GM23248 (cell line): ENCODE data around the gene HPGD. TPM values are rescaled to one million over a fixed set of nuclear protein-coding genes. Genes with fewer than 3 reads are reported as not detected.

Source experiments
- DNase-seq: peaks from one replicate; pipeline ENCODE4 v3.0.0-alpha.2; 2015
- H2AFZ ChIP-seq: fragments of 200-600 bp; sonication (generic); 2 replicates; pipeline ENCODE4 v1.6.1; 2016; ENCODE audit warnings: antibody characterized with exemption
- H3F3A ChIP-seq: fragments of 200-600 bp; sonication (generic); 2 replicates; pipeline ENCODE4 v1.6.1; 2016; ENCODE audit warnings: mild to moderate bottlenecking, antibody characterized with exemption, mixed run types; ENCODE audit not compliant: insufficient read depth
- H3K27ac ChIP-seq: fragments of 200-600 bp; sonication (generic); 2 replicates; pipeline ENCODE4 v1.5.1; 2016; ENCODE audit warnings: mild to moderate bottlenecking
- H3K27me3 ChIP-seq: fragments of 200-600 bp; sonication (generic); replicated peaks from 2 replicates; pipeline ENCODE4 v1.6.1; 2016; ENCODE audit warnings: mild to moderate bottlenecking; ENCODE audit not compliant: insufficient read depth
- H3K36me3 ChIP-seq: fragments of 200-600 bp; sonication (generic); 2 replicates; pipeline ENCODE4 v1.6.1; 2016; ENCODE audit warnings: low read depth, mild to moderate bottlenecking
- H3K4me1 ChIP-seq: fragments of 200-600 bp; sonication (generic); 2 replicates; pipeline ENCODE4 v1.6.1; 2016; ENCODE audit warnings: mild to moderate bottlenecking; ENCODE audit not compliant: insufficient read depth
- H3K4me2 ChIP-seq: fragments of 200-600 bp; sonication (generic); one replicate; pipeline ENCODE4 v1.6.1; 2016; ENCODE audit warnings: mild to moderate bottlenecking; ENCODE audit not compliant: unreplicated experiment
- H3K4me3 ChIP-seq: fragments of 200-600 bp; sonication (generic); 2 replicates; pipeline ENCODE4 v1.5.1; 2016; ENCODE audit warnings: mild to moderate bottlenecking
- H3K79me2 ChIP-seq: fragments of 200-600 bp; sonication (generic); 2 replicates; pipeline ENCODE4 v1.6.1; 2016; ENCODE audit warnings: mild to moderate bottlenecking; ENCODE audit not compliant: insufficient read depth
- H3K9ac ChIP-seq: fragments of 200-600 bp; sonication (generic); 2 replicates; pipeline ENCODE4 v1.6.1; 2016; ENCODE audit warnings: mild to moderate bottlenecking
- H3K9me2 ChIP-seq: fragments of 200-600 bp; sonication (generic); 2 replicates; pipeline ENCODE4 v1.6.1; 2016; ENCODE audit warnings: mixed run types, mild to moderate bottlenecking, moderate library complexity; ENCODE audit not compliant: insufficient read depth
- H3K9me3 ChIP-seq: fragments of 200-600 bp; sonication (generic); one replicate; pipeline ENCODE4 v1.6.1; 2017; ENCODE audit warnings: low read depth
- H4K20me1 ChIP-seq: fragments of 200-600 bp; sonication (generic); 2 replicates; pipeline ENCODE4 v1.6.0; 2016; ENCODE audit not compliant: insufficient read depth
- EZH2 ChIP-seq: fragments of 200-600 bp; sonication (generic); IDR thresholded peaks from 2 replicates; pipeline ENCODE4 v1.6.1; 2018; ENCODE audit warnings: antibody characterized with exemption, mild to moderate bottlenecking; ENCODE audit not compliant: insufficient read depth, poor library complexity, severe bottlenecking
- EZH2phosphoT487 ChIP-seq: fragments of 200-600 bp; sonication (generic); IDR thresholded peaks from 2 replicates; pipeline ENCODE4 v1.6.1; 2018; ENCODE audit warnings: antibody characterized with exemption, moderate library complexity, mild to moderate bottlenecking, low read depth; ENCODE audit not compliant: insufficient read depth
- WGBS, 2 experiments: methylation state at CpG; one replicate each; pipeline ENCODE4 v1.1.6; 2015 to 2017; ENCODE audit warnings: low lambda C conversion rate in 2 of 2, low coverage in 1 of 2; ENCODE audit errors: missing lambda C conversion rate in 2 of 2; 5-methylcytosine and 5-hydroxymethylcytosine counted together
- in situ Hi-C: fragments of 300-500 bp; cut with MboI; formaldehyde crosslinking; loops from 2 replicates; pipeline ENCODE4 v1.15.0; 2020
- polyA plus RNA-seq: library from polyadenylated mRNA; unstranded; fragments of >200 nt; fragmentation: Nextera tagmentation; extraction: Ambion mirVana; gene quantifications from 2 replicates; pipeline ENCODE4 v1.2.1, GENCODE V29; 2016
- total RNA-seq: library from RNA; depleted of rRNA; stranded (reverse); fragments of >200 nt; shearing (Covaris generic); gene quantifications from 2 replicates; pipeline ENCODE4 v1.2.3, GENCODE V29; 2014

Gene HPGD
- total and polyA plus RNA-seq, 2 experiments from 2014 or later = not detected

DNA sequence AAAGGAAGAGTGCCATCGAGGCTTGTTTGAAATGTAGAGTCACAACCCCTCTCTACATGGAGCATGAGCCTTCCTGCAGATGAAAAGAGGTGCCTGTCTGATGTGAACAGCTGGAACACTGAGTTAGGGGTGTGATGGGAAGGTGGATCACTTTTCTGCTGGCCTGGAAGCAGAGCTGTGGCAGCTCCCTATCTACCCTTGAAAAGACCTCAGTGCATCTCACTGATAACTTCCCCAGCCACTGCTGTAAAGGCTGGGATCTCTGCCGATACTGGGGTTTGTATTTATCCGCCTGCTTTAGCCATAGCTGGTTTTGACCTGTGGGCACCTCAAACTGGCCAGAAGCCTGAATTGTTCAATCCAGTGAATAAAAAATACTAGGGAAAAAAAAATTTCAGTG, 46.8 kb downstream of the HPGD start:
- Histone ChIP-seq H3K4me2 (no peak overlapping the region), H3K9me3 (no peaks in the 10 kb centered on the region), H4K20me1 (no peaks in the 10 kb centered on the region), H3K79me2 (no peaks in the 10 kb centered on the region), H2AFZ (no peak overlapping the region), H3K4me1 (no peaks in the 10 kb centered on the region), H3K9me2 (no peaks in the 10 kb centered on the region), H3K4me3 (no peak overlapping the region), H3K27me3 (peaks cover 8% of the 10 kb centered on the region), H3K36me3 (no peaks in the 10 kb centered on the region), H3K27ac (no peak overlapping the region), H3F3A (no peaks in the 10 kb centered on the region), H3K9ac (no peak overlapping the region)
- no peak for TF ChIP-seq EZH2
- TF ChIP-seq EZH2phosphoT487 = no peak
- in situ Hi-C loops = no loop called here
- 58 to 63% methylated on average over 3 of the region's 3 CpGs for WGBS, 2 experiments
- no peak for DNase-seq

- Histone ChIP-seq H3K4me1 (no peaks in the 10 kb centered on the region), H3K27me3 (peaks cover 8% of the 10 kb centered on the region), H3K27ac (no peak overlapping the region), H3K9me2 (no peaks in the 10 kb centered on the region), H3K9ac (no peak overlapping the region), H3K9me3 (no peaks in the 10 kb centered on the region), H3K4me3 (no peak overlapping the region), H4K20me1 (no peaks in the 10 kb centered on the region), H3K36me3 (no peaks in the 10 kb centered on the region), H3K4me2 (no peak overlapping the region), H3K79me2 (no peaks in the 10 kb centered on the region), H2AFZ (no peak overlapping the region), H3F3A (no peaks in the 10 kb centered on the region)
- no peak for TF ChIP-seq EZH2
- no peak for TF ChIP-seq EZH2phosphoT487
- DNase-seq = no peak
- WGBS, 2 experiments = 53% methylated on average over 8 of the region's 8 CpGs
- in situ Hi-C loops = no loop called here
Measured at GRCh38 chr4:174474457-174475075, 47.7 kb downstream of the HPGD start.

GRCh38 chr4:174467107-174467506, 55.2 kb downstream of the HPGD start:
- no peak overlapping the region for H3K9ac ChIP-seq
- no peaks in the 10 kb centered on the region for H3K36me3 ChIP-seq
- 5 to 9% methylated on average over 3 of the region's 3 CpGs for WGBS, 2 experiments
- no peak overlapping the region for H3K4me2 ChIP-seq
- TF ChIP-seq EZH2phosphoT487 (no peak), EZH2 (no peak)
- H3K4me3 ChIP-seq = no peak overlapping the region
- H3K27me3 ChIP-seq = 0 out of 2 replicates have a peak, but pooled peaks cover 9% of the 10 kb centered on the region
- H3F3A ChIP-seq = no peaks in the 10 kb centered on the region
- no peaks in the 10 kb centered on the region for H3K9me3 ChIP-seq
- H3K27ac ChIP-seq = no peak overlapping the region
- no peaks in the 10 kb centered on the region for H3K9me2 ChIP-seq
- no peaks in the 10 kb centered on the region for H4K20me1 ChIP-seq
- H3K4me1 ChIP-seq = no peaks in the 10 kb centered on the region
- DNase-seq = no peak
- no peak overlapping the region for H2AFZ ChIP-seq
- in situ Hi-C loops = no loop called here
- no peaks in the 10 kb centered on the region for H3K79me2 ChIP-seq

- Histone ChIP-seq H3K9ac (no peak overlapping the region), H3K9me3 (no peaks in the 10 kb centered on the region), H3K4me2 (no peak overlapping the region), H2AFZ (no peak overlapping the region), H3K9me2 (no peaks in the 10 kb centered on the region), H3K4me1 (no peaks in the 10 kb centered on the region), H3K79me2 (no peaks in the 10 kb centered on the region), H3K36me3 (no peaks in the 10 kb centered on the region), H3K27ac (no peak overlapping the region), H4K20me1 (no peaks in the 10 kb centered on the region), H3K4me3 (no peak overlapping the region), H3K27me3 (0 out of 2 replicates have a peak, but pooled peaks cover 15% of the 10 kb centered on the region), H3F3A (no peaks in the 10 kb centered on the region)
- in situ Hi-C loops = no loop called here
- TF ChIP-seq EZH2phosphoT487 = no peak
- TF ChIP-seq EZH2 = no peak
- 61 to 67% methylated on average over 3 of the region's 3 CpGs for WGBS, 2 experiments
- DNase-seq = no peak
Measured at GRCh38 chr4:174464949-174465348, 57.3 kb downstream of the HPGD start.
